Effector CD8-positive, alpha-beta T cell (primary cell): ENCODE results near the gene SEMA5B.

ENCODE experiments used
- DNase-seq: peaks from one replicate; lab custom pipeline; 2025; lab: John Stamatoyannopoulos, UW

The SEMA5B gene

DNA sequence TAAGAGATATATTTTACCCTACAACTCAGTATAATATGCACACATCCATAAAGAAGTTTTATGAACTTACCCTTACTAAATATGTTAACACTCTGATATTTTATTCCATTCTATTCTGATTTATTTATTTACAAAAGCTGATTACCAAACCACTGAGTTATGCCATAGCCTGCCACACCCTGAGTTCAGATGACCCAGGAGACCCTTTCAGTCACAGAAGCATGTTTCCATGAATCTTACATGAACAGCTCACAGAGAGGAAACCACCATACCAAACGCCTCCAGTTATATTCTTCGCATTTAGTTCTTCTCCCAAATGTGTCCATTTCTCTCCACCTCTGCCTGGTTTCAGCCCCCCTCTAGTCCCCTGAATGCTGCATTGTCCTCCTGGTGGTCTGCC lies 103.5 kb downstream of the SEMA5B start:
- DNase-seq = no peak

DNA sequence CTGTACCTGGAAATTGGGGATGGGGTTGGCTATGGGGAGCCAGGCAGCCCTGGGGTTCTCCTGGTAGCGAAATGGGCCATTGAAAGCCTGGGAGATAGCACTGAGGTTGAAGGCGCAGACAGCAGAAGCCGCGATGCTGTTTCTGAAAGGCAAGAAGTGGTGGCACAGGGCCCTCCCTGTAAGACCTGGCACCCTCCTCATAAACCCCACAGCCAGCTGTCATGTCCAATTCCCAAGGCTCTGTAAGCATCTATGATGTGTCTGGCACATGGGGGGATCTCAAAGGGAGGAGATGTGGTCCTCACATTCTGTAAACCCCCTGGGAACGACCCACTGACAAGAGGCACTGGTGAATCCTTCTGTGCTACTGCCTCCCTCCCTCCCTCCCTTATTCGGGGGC lies 104.0 kb downstream of the SEMA5B start:
- no peak for DNase-seq

DNA sequence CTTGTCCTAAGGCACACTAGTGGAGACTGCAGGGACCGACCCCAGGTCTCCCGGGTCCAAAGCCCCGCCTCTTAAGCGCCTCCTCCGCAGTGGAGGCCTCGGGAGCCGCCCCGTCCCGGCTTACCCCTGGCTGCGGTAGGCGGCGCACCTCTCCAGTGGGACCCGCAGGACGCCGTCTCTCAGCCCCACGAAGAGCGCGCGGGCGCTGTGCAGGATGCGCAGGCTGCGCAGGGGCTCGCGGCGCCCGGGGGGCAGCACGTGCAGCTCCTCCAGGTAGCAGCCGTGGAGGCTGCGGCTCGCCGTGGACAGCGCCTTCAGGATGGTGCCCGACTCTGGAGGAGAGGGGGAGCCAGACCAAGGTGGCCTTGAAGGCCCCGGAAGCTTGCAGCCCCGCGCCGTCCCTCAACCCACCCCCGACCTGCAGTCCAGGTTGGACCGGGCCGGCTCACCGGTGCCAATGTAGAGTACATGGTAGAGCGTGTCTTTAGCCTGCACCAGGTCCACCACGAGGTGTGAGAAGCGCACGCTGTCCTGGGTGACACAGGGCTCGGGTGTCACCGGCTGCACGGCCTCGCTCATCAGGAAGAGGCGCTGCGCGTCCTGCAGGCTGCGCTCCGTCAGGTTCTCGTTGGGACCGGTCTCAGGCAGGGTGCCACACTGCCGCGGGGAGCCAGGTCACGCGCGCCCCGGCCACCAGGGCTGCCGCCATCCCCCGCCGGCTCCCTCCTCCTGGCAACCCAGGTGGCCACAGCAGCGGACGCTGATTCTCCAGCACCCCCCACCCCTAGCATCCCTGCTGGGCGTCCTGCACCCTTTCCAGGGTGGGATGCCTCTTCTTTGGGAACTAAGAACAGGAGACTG lies 105.5 kb downstream of the SEMA5B start:
- DNase-seq = no peak

DNA sequence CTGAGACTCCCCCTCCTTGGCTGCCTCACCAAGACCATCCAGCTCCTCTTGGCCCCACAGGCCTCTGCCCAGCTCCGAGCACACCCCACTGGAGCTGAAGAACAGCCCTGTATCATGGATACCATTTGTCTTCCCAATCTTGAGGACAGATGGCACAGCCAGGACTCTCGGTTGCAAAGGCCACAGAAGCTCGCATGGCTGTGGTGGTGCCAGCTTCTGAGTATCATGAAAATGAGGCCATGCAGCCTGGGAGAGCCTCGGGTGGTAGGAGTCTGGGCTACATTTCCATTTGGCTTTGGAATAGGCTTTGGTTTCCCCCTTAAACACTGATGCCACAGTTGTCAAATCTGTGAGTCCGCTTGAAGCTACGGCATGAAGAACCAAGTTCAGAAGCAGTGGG lies 106.6 kb downstream of the SEMA5B start:
- DNase-seq = no peak

DNA sequence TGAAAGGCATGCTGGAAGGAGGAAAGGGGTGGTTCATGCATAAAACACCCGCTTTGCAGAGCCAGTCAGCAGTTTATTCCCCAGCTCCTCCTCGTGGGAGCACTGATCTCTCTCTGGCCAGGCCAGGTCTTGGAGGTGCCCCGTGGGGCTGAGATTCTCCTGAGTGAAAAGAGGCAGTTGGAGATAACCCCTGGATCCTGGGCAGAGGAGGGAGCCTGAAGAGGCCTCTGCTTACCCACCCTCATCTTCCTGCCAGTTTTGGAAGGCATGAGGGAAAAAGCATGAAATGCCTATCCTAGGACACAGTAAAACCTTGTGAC lies 108.3 kb downstream of the SEMA5B start:
- DNase-seq = no peak

DNA sequence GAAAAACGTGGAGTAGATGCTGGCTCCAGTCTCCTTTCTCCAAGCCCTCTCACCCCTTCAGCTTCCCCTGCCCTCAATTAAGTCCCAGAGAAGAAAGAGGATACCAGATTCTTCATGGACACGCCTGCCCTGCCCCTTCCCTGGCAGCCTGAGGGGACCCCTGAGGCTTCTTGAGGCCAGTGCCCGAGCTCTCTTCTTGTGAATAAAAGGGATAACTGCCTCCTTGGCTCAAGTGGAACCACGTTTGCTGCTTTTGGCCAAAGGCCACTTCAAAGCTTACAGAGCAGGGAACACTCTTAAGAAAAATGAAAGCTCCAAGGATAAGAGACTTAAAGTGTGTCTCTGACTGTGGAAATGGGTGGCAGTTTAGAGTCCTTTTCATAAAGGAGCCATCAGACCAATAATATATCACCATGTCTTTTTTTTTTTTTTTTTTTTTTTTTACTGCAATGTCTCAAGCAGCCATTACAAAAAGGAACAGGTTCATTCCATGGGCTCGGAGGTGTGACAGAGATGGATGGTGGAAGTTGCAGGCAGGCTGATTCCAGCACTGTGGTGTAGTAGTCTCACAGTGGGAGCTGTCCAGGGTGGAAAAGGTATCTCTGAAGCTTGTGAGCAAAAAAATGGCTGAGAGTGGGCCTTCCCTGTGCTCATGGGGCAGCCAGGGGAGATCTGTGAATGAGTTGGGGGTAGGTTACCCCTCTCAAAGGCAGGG lies 108.8 kb downstream of the SEMA5B start:
- no peak for DNase-seq

DNA sequence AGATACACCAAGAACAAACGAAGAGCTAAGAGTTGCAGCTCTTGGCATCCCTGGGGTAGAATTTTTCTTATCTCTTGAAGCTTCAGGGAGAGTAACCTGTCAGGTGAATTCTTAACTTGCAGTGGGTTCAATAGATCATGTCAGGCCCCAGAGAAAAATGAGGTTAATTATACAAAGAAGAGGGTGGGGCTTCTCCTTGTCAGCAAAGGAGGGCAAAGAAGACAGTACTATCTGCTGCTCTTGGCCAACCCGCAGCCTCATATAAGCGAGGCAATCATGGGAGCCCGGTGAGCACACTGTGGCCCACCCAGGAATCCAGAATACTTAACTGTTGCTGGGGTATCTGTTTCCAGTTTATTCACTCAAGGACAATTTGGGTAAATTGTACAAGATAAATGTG lies 110.2 kb downstream of the SEMA5B start:
- DNase-seq = no peak

DNA sequence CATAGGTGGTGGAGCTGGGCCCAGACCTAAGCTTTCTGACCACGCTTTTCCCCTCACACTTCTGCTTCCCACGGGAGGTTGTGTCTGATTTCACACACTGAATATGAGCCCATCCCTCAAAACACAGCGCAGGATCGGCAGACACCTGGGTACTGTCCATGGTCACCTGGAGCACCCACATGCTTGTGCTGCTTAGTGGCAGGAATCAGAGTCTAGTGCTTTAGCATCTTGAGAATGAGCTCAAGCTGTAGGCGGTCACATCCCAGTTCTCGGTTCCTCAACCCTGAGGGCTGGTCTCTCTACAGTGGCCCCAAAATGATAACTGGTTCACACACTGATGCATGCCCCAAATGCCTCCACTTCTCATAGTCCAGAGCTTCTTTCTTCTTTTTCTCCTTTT lies 111.0 kb downstream of the SEMA5B start:
- no peak for DNase-seq

DNA sequence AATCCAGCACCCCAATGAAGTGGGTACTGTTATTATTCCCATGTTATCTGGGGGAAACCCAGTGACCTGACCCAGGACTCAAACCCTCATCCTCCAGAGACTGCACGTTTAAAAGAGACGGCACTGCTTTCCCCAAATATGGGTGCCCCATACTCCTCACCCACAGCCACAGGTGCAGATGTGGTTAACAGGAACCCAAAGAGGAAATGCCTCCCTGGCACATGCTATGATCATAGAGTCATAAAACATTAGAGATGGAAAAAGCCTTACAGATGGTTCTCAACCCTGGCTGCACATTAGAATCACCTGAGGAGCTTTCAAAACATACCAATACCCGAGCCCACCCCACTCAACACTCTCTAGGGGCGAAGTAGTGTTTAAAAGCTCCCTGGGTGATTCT lies 111.5 kb downstream of the SEMA5B start:
- no peak for DNase-seq

DNA sequence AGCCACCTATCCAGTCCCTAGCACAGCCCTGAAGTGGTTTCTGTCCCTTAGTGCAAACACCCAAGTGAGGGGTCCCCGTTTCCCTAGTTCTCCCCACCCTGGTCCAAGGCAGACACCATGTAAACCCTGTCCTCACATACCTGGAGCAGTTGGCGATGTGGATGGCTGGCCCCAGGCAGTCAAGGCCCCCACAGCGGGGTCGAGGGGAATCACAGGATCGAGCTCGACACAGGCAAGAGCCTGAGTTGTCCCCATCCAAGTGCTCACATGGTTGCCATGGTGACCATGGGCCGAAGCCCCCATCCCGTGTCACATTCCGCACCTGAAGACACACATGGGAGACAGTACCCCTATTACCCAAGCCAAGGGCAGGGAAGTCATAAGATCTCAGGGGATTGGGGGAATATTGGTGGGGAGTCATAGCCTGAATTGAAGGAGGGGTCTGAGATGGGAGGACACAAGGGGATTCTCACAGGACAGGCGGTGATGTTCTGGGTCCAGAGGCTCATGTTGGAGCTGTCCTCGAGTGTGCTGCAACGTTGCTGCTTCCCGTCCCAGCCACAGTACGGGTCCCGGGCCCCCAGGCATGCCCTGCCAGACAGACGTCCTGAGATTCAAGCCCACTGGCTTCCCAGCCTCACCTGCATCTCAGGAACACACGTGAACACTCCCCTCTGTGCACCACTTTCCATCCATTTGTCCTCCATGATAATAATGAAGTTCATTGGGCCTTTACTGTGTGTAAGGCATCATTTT lies 112.1 kb downstream of the SEMA5B start:
- DNase-seq = no peak

DNA sequence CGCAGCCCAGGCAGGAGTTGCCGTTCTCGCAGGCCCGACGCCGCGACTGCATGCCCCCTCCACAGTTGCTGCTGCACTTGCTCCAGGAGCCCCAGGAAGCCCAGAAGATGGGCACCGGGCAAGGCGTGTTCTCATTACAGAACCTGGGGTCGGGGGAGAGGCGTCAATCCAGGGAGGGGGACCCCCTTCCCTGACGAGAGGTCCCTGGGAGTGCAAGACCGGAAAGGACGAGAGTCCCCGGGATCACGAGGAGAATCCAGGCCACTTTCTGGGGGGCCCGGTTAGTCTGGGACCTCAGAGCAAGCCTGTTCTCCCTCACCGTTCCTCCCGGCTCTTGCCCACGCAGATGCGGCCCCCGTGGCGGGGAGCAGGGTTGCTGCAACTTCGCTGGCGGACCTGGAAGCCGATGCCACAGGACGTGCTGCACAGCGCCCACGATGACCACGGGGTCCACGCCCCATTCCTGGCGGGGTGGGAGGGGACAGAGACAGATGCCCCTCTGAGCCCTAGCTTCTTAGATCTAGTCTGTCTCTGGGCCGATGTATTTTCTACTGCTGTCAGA lies 113.9 kb downstream of the SEMA5B start:
- DNase-seq = no peak

DNA sequence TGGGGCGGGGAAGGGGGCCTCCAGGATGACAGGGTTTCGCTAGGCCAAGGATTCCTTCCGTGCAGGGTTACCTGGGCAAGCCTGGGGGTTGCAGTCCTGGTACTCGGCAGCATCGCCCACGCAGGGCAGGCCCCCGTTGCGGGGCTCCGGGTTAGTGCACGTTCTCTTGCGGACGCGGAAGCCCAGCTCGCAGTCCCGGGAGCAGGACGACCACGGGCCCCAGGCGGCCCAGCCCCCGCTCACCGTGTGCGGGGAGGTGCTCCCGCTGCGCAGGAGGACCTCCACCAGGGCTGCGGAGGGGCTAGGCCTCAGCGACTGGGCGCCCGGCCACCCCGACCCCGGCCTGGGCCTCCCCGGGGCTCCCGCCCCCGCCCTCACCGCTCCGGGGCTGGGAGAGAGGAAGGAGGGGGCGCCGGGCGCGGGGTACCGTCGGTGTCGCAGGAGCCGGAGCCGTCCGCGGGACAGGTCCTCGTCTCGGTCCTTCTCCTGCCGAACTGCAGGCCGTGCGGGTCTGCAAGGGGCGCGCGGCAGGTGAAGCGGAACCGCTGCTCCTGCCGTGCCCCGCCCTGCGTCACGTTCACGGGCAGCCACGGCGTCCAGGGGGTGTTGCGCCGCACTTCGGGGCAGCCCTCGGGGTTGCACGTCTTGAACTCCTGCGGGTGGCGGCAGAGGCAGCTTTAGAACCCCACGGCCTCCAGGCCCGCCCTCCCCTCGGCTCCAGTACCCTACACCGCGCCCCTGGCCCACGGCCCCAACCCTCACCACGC lies 114.6 kb downstream of the SEMA5B start:
- DNase-seq = no peak

DNA sequence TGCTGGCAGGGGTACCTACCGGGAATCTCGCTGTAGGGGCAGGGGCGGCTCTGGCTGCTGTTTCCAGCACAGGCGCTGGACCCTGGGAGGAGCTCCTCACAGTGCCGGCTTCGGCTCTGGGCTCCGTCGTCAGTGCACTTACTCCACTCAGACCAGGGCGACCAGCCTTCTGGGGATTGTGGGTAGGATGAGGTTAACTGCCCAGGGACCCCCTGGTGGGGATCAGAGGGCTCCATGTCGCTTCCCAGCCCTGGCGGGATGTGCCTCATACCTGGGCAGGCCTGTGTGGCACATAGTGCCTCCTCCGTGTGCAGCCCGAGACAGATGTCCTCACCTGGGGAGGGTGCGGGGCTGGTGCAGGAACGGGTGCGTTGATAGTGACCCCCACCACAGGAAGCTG lies 115.7 kb downstream of the SEMA5B start:
- no peak for DNase-seq

DNA sequence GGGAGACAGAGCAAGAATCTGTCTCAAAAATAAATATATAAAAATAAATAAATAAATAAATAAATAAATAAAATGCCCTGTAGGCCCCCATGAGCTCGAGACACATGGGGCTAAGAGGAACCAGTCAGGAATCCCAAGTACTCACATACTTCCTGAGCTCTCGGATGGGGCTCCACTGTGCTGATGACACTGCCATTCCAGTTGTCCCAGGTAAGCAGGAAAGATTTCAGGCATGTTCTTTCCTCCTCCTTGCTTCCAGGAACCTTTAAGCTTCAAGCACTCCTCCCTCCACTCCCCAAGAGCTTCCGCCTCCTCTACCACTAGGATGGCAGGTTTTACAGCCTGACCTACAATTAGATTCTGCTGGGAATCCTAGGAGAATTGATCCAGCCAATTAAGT lies 119.3 kb downstream of the SEMA5B start:
- DNase-seq = no peak

DNA sequence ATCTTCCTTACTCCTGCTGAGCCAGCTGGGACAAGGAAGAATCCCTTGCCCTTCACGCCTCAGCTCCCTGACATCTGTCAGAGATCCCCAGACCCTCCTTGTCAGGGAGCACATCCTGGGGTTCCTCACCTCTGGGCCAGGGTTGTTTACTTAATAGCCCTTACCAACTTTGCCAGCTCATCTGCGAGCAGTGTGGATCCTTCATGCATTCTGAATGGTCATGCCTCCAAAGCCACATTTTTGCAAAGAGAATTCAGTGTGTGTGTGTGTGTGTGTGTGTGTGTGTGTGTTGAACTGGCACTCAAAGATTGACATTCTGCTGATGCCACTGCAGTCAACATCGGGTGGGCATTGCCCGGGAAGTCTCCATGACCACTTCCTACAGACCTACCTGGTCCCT lies 120.1 kb downstream of the SEMA5B start:
- DNase-seq = no peak

DNA sequence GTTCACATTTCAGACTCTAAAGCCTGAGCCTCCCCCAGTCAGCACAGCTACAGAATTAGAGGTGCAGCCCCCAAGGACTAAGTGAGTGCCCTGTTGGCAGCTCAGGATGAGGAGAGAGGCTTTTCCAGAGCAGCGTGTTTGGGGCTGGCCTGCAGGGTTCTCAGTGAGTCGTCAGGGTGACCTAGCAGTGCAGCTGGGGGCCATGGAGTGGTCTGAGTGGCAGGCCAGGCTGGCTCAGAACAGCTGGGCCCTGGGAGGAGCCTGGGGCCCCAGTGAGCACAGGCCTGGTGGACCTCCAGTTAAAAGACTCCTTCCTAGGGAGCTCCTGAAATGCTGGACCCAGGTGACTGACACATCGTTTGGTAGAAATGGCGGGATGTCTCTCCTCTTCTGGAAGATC lies 124.4 kb downstream of the SEMA5B start:
- DNase-seq = no peak

DNA sequence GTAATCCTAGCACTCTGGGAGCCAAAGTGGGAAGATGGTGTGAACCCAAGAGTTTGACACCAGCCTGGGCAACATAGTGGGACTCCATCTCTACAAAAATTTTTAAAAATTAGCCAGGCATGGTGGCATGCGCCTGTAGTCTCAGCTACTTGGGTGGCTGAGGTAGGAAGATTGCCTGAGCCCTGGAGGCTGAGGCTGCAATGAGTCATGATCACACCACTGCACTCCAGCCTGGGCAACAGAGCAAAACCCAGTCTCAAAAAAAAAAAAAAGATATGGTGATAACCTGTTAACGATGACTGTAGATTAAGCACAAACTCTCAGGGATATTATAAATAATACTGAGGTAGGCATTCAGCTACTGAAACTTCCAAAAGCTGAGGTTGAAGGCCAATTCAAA lies 125.2 kb downstream of the SEMA5B start:
- no peak for DNase-seq

DNA sequence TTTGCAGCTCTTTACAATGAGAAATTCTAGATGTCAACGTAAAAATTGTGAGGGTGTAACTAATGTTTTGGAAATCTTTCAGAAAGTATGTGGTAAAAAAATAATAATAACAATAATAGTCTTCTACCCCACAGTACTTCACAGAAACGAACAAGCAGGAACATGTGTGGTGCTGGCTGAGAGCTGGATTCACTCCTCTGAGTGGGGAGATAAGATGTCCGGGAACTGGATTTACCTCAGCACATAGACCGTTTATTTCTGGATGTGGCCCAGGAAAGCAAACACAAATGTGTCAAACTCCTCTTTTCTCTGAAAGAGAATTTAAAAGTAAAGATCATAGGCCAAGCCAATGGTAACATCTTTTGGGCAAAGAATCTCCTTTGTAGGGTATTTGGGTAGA lies 129.3 kb downstream of the SEMA5B start:
- DNase-seq = no peak

DNA sequence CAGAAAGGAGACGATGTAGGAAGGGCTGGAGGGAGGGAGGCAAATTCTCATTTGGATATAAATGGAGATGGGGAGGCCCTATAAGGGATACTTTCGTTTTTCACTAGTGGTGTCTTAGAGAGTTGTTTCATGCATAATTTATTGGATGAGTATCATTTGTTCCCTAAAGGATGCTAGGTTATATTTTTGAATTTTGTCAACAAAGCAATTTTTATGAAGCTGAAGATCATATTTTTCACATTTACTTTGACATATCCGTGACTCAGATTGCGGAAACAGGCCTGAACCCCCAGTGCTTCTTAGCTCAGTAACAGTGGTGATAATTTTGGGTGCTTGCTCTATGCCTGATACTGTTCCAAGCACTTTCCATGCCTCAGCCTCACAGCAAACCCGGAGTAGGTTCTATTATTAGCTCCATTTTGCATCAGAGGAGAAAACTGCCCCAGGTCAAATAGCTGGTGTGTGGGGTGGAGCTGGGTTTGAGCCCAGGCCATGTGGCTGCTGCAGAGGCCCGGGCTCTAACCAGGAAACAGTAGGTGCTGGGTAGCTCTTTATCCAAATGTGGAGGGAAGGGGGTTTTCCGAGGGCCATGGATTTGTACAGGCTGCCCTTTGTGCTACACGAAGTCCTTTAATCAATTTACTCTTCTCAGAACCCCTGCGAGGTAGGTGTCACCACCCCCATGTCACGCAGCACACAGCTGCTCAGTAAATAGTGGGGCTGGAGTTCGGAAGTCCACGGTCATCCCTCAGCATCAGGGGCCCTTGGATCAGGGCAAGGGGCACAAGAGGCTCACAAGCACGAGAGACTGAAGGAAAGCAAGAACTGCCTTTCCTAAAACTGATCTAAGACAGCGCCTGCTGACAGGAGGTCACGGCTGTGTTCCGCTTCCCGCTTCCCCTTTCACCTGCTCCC lies 133.6 kb downstream of the SEMA5B start:
- no peak for DNase-seq

DNA sequence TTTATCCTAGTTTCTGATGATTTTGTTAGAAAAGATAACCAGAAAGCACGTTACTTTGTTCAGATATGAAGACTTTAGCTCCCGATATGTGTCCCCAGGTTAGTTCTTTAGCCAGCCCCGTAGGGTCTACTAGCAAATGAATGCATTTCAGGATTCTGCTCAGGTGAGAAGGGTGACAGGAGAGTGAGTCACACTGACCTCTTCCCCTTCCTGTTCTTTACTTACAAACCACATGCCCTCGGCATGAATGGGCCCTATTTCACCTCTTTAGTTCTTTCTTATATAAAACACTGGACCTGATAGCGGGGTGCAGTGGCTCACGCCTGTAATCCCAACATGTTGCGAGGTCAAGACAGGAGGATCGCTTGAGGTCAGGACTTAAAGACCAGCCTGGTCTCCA lies 134.3 kb downstream of the SEMA5B start:
- no peak for DNase-seq
